IMR-90 (cell line): ENCODE data around the gene IRS2. TPM values are rescaled to one million over a fixed set of nuclear protein-coding genes. Genes with fewer than 3 reads are reported as not detected.

ENCODE experiments used
- ATAC-seq: fragments of 200-7000 bp; cut with Tn5 transposase; 2 replicates; pipeline ENCODE4 v1.9.1; 2020; ENCODE audit warnings: low read depth, mild to moderate bottlenecking, moderate library complexity
- BruUV-seq: library from RNA; stranded (reverse); fragments of 400-500 nt; replicated peaks from 2 replicates; lab custom pipeline; 2021; lab: Mats Ljungman, UMichigan
- CTCF ChIA-PET: fragments of 300-600 bp; formaldehyde crosslinking; extraction: SDS; loops from one replicate; lab custom pipeline; 2021; ENCODE audit warnings: antibody characterized with exemption; lab: Yijun Ruan, JAX
- POLR2A ChIA-PET: fragments of 300-600 bp; sonication (Branson Sonifier 250); formaldehyde crosslinking; loops from one replicate; lab custom pipeline; 2022; ENCODE audit warnings: antibody characterized with exemption; ENCODE audit not compliant: unreplicated experiment; lab: Charles Lee
- DNase-seq: peaks from one replicate; pipeline ENCODE4 v3.0.0; 2013
- H2AFZ ChIP-seq: replicated peaks from 2 replicates; pipeline ENCODE3; 2013; ENCODE audit warnings: low read length, mild to moderate bottlenecking; ENCODE audit not compliant: poor library complexity
- H2AK5ac ChIP-seq: 2 replicates; pipeline ENCODE4 v1.6.1; 2013; ENCODE audit warnings: low read depth, low read length, inconsistent platforms
- H2AK9ac ChIP-seq: replicated peaks from 2 replicates; pipeline ENCODE3; 2013; ENCODE audit warnings: mild to moderate bottlenecking, low read depth, low read length, moderate library complexity; ENCODE audit not compliant: poor library complexity
- H2BK120ac ChIP-seq: 2 replicates; pipeline ENCODE4 v1.6.1; 2013; ENCODE audit warnings: low read depth, low read length, inconsistent platforms
- H2BK15ac ChIP-seq: 3 replicates; pipeline ENCODE4 v1.6.1; 2013; ENCODE audit warnings: low read depth, low read length, inconsistent platforms
- H2BK20ac ChIP-seq: 2 replicates; pipeline ENCODE4 v1.6.1; 2013; ENCODE audit warnings: low read depth, mild to moderate bottlenecking, inconsistent platforms, low read length, moderate library complexity
- H2BK5ac ChIP-seq: 2 replicates; pipeline ENCODE4 v1.6.1; 2013; ENCODE audit warnings: mild to moderate bottlenecking, low read depth, low read length, inconsistent platforms; ENCODE audit not compliant: poor library complexity, severe bottlenecking
- H3K14ac ChIP-seq: replicated peaks from 2 replicates; pipeline ENCODE4 v1.6.1; 2013; ENCODE audit warnings: low read depth, low read length, inconsistent platforms
- H3K18ac ChIP-seq: 2 replicates; pipeline ENCODE4 v1.6.1; 2013; ENCODE audit warnings: low read depth, low read length, control low read depth
- H3K23ac ChIP-seq: 2 replicates; pipeline ENCODE4 v1.6.1; 2013; ENCODE audit warnings: low read depth, low read length, inconsistent platforms
- H3K27ac ChIP-seq: 2 replicates; pipeline ENCODE4 v1.5.1; 2013; ENCODE audit warnings: mild to moderate bottlenecking, control low read depth, low read length; ENCODE audit not compliant: insufficient read depth
- H3K27me3 ChIP-seq: 2 replicates; pipeline ENCODE4 v1.6.1; 2013; ENCODE audit warnings: low read length; ENCODE audit not compliant: control insufficient read depth, insufficient read depth
- H3K36me3 ChIP-seq: 2 replicates; pipeline ENCODE4 v1.6.1; 2013; ENCODE audit warnings: low read length, mixed read lengths; ENCODE audit not compliant: control insufficient read depth, insufficient read depth
- H3K4ac ChIP-seq: 2 replicates; pipeline ENCODE4 v1.6.1; 2013; ENCODE audit warnings: low read depth, low read length, inconsistent platforms
- H3K4me1 ChIP-seq: 2 replicates; pipeline ENCODE4 v1.6.1; 2013; ENCODE audit warnings: low read length, mixed read lengths; ENCODE audit not compliant: control insufficient read depth, insufficient read depth
- H3K4me2 ChIP-seq: 2 replicates; pipeline ENCODE4 v1.6.1; 2013; ENCODE audit warnings: low read depth, mild to moderate bottlenecking, control low read depth, low read length, moderate library complexity
- H3K4me3 ChIP-seq: 2 replicates; pipeline ENCODE4 v1.5.1; 2013; ENCODE audit warnings: low read depth, mild to moderate bottlenecking, control low read depth, low read length, moderate library complexity; ENCODE audit not compliant: insufficient read depth
- H3K56ac ChIP-seq: 2 replicates; pipeline ENCODE4 v1.6.1; 2013; ENCODE audit warnings: low read length, inconsistent platforms; ENCODE audit not compliant: insufficient read depth; ENCODE audit errors: extremely low read depth
- H3K79me1 ChIP-seq, 2 experiments: 2 replicates each; pipeline ENCODE4 v1.6.1; 2013; ENCODE audit warnings: low read length in 2 of 2, inconsistent platforms in 1 of 2, low read depth in 1 of 2
- H3K9ac ChIP-seq: 2 replicates; pipeline ENCODE4 v1.6.1; 2013; ENCODE audit warnings: low read depth, low read length, control low read depth
- H3K9me1 ChIP-seq: 2 replicates; pipeline ENCODE4 v1.6.1; 2013; ENCODE audit warnings: low read length, inconsistent platforms; ENCODE audit not compliant: insufficient read depth
- H3K9me3 ChIP-seq: 2 replicates; pipeline ENCODE4 v1.6.1; 2013; ENCODE audit warnings: low read length; ENCODE audit not compliant: control insufficient read depth, insufficient read depth
- H4K20me1 ChIP-seq: 2 replicates; pipeline ENCODE4 v1.6.1; 2013; ENCODE audit warnings: low read length, inconsistent platforms; ENCODE audit not compliant: insufficient read depth
- H4K5ac ChIP-seq: 2 replicates; pipeline ENCODE4 v1.6.1; 2013; ENCODE audit warnings: mild to moderate bottlenecking, low read depth, low read length, control low read depth
- H4K8ac ChIP-seq, 2 experiments: 2 replicates each; pipeline ENCODE4 v1.6.1; 2013; ENCODE audit warnings: low read depth in 2 of 2, low read length in 2 of 2, control low read depth in 1 of 2, inconsistent platforms in 1 of 2
- H4K91ac ChIP-seq: 2 replicates; pipeline ENCODE4 v1.6.1; 2013; ENCODE audit warnings: low read depth, low read length, inconsistent platforms; ENCODE audit not compliant: insufficient read depth
- FOS ChIP-seq: fragments of 150-350 bp; IDR thresholded peaks from 2 replicates; pipeline ENCODE4 v1.6.1; 2016; ENCODE audit warnings: low read depth, low read length
- MAZ ChIP-seq: IDR thresholded peaks from 2 replicates; pipeline ENCODE4 v1.6.1; 2012; ENCODE audit warnings: low read depth, mild to moderate bottlenecking, low read length, improper control_type of control experiment, moderate library complexity, borderline replicate concordance
- MXI1 ChIP-seq: IDR thresholded peaks from 2 replicates; pipeline ENCODE4 v1.6.1; 2012; ENCODE audit warnings: low read depth, mild to moderate bottlenecking, low read length, moderate library complexity, borderline replicate concordance
- RAD21 ChIP-seq: IDR thresholded peaks from 2 replicates; pipeline ENCODE4 v1.6.1; 2012; ENCODE audit warnings: low read length, improper control_type of control experiment
- SMC3 ChIP-seq: fragments of 150-350 bp; IDR thresholded peaks from 2 replicates; pipeline ENCODE4 v1.6.1; 2016; ENCODE audit warnings: low read depth, mild to moderate bottlenecking, antibody characterized with exemption, low read length, moderate library complexity
- WGBS, 2 experiments: methylation state at CpG; one replicate each; pipeline versions ENCODE4 v1.1.5 to v1.1.7; 2013; ENCODE audit warnings: missing lambda C conversion rate in 2 of 2; ENCODE audit not compliant: insufficient read length in 1 of 2; ENCODE audit errors: extremely low coverage in 2 of 2; 5-methylcytosine and 5-hydroxymethylcytosine counted together
- dilution Hi-C: fragments of 300-500 bp; cut with HindIII; formaldehyde crosslinking; loops from one replicate; pipeline ENCODE4 v1.14.3; 2018; ENCODE audit warnings: low sequenced_read_pairs; ENCODE audit not compliant: unreplicated experiment
- in situ Hi-C: fragments of 300-500 bp; cut with MboI; formaldehyde crosslinking; loops from 3 replicates; pipeline ENCODE4 v1.14.3; 2019; ENCODE audit warnings: low sequenced_read_pairs, inconsistent platforms, mixed read lengths
- intact Hi-C: fragments of 100-400 bp; cut with micrococcal nuclease; formaldehyde crosslinking; loops from 2 replicates; pipeline ENCODE4 v1.10.0; 2022
- polyA plus RNA-seq, 3 experiments: library from polyadenylated mRNA; depleted of rRNA; stranded (reverse); fragments of >200 nt; gene quantifications; 2 replicates each; pipeline ENCODE4 v1.2.3, GENCODE V29; 2012; ENCODE audit warnings: low replicate concordance in 1 of 3
- total RNA-seq: library from RNA; depleted of rRNA; stranded (reverse); fragments of >200 nt; gene quantifications from 2 replicates; pipeline ENCODE4 v1.2.3, GENCODE V29; 2012
- TF ChIP-seq, protein P1 (sequence below): fragments of 150-350 bp; IDR thresholded peaks from 2 replicates; pipeline ENCODE4 v1.6.1; 2016; ENCODE audit warnings: low read depth, mild to moderate bottlenecking, low read length, moderate library complexity, borderline replicate concordance
- TF ChIP-seq, protein P2 (sequence below): fragments of 150-350 bp; IDR thresholded peaks from 2 replicates; pipeline ENCODE4 v1.6.1; 2017; ENCODE audit warnings: mild to moderate bottlenecking, antibody characterized with exemption, low read length, low read depth

Gene IRS2
- total and polyA plus RNA-seq, 2 of the 4 experiments (the other 2 are of a cell fraction) = 0.36 to 1.4 TPM

DNA sequence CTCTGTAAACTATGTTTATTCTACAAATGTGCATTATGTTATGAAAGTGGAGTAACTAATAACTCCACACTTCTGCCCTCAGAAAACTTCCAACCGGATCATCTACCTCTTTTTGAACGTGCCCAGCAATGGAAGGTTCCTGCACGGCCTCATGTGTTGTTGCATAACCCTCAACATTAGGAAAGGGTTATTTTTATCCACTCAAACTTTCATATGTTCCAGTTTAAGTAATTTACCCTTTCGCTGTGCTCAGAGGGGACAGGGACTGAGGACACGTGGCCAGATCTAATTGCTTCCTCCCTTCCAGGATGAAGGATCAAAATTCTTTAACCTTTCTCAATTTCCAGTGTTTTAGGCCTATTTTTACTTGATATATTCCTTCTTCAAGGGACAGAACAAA, 29.6 kb downstream of the IRS2 start:
- Histone ChIP-seq H3K9ac (no peak overlapping the region), H2BK5ac (no peak overlapping the region), H3K14ac (no peak overlapping the region), H2BK20ac (no peak overlapping the region), H3K4me1 (no peaks in the 10 kb centered on the region), H3K4ac (no peak overlapping the region), H2AK9ac (no peak overlapping the region), H3K36me3 (peaks cover 6% of the 10 kb centered on the region), H3K27ac (no peak overlapping the region), H4K20me1 (peaks cover 8% of the 10 kb centered on the region; the same call in 1 of the 2 replicates), H3K79me1 (peaks cover 18 to 28% of the 10 kb centered on the region in 2 experiments), H3K56ac (no peak overlapping the region), H4K91ac (no peak overlapping the region), H2BK15ac (no peak overlapping the region), H4K5ac (no peak overlapping the region), H4K8ac (no peak overlapping the region), H2BK120ac (no peak overlapping the region), H2AK5ac (no peak overlapping the region), H3K27me3 (no peaks in the 10 kb centered on the region), H3K23ac (no peak overlapping the region), H3K4me2 (no peak overlapping the region), H3K18ac (no peak overlapping the region), H3K4me3 (no peak overlapping the region), H3K9me1 (peaks cover 5% of the 10 kb centered on the region; the same call in 1 of the 2 replicates), H2AFZ (no peak overlapping the region), H3K9me3 (no peaks in the 10 kb centered on the region)
- intact Hi-C loops (no loop called here), dilution Hi-C loops (no loop called here), in situ Hi-C loops (no loop called here)
- ChIA-PET POLR2A (no interaction called here), CTCF (no interaction called here)
- WGBS, 2 experiments = no CpG with 5 or more reads among the region's 5 CpGs
- no TSS peak for BruUV-seq
- no peak for DNase-seq
- ATAC-seq = no peak
- no peak for TF ChIP-seq MXI1
- no peak for TF ChIP-seq SMC3
- TF ChIP-seq RAD21 = no peak
- no peak for TF ChIP-seq MAZ
- TF ChIP-seq, protein P1, sequence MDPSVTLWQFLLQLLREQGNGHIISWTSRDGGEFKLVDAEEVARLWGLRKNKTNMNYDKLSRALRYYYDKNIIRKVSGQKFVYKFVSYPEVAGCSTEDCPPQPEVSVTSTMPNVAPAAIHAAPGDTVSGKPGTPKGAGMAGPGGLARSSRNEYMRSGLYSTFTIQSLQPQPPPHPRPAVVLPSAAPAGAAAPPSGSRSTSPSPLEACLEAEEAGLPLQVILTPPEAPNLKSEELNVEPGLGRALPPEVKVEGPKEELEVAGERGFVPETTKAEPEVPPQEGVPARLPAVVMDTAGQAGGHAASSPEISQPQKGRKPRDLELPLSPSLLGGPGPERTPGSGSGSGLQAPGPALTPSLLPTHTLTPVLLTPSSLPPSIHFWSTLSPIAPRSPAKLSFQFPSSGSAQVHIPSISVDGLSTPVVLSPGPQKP = no peak
- TF ChIP-seq FOS = no peak
- TF ChIP-seq, protein P2, sequence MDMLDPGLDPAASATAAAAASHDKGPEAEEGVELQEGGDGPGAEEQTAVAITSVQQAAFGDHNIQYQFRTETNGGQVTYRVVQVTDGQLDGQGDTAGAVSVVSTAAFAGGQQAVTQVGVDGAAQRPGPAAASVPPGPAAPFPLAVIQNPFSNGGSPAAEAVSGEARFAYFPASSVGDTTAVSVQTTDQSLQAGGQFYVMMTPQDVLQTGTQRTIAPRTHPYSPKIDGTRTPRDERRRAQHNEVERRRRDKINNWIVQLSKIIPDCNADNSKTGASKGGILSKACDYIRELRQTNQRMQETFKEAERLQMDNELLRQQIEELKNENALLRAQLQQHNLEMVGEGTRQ = no peak
